Measurements from ENCODE around the gene CENPO. TPM values are rescaled to one million over a fixed set of nuclear protein-coding genes. Genes with fewer than 3 reads are reported as not detected.

CENPO gene
- total RNA-seq, 1 donor = 8.0 TPM

DNA sequence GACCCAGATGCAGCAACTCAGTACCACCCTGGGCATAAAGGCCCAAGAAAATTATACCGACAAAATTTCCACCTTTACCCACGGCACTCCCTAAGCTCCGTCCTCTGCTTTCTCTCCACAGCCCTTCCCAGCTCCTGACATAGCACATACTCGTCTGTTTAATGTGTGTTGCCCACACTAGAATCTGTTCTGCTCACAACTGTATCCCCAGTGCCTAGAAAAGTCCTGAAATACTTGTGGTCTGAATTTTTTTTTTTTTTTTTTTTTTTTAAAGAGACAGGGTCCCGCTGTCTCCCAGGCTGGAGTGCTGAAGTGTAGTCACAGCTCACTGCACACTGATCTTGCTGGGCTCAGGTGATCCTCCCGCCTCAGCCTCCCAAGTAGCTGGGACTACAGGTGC is 64.5 kb downstream of the CENPO start:
- Histone ChIP-seq H3K27me3 (ENCODE audit: insufficient read depth, low read length) (no peaks in the 10 kb centered on the region), H3K9me3 (ENCODE audit: low read depth, low read length) (no peaks in the 10 kb centered on the region), H3K4me2 (ENCODE audit: insufficient read depth, low read length) (no peak overlapping the region), H3K79me2 (ENCODE audit: insufficient read depth, low read length) (no peaks in the 10 kb centered on the region), H3K4me1 (ENCODE audit: insufficient read depth, low read length) (peaks cover 16% of the 10 kb centered on the region), H2AFZ (ENCODE audit: low read length) (no peak overlapping the region), H3K27ac (ENCODE audit: low read depth, low read length) (no peak overlapping the region), H3K4me3 (ENCODE audit: insufficient read depth, low read length) (no peak overlapping the region), H4K20me1 (ENCODE audit: insufficient read depth, low read length) (peaks cover 8% of the 10 kb centered on the region), H3K36me3 (ENCODE audit: insufficient read depth, low read length) (no peaks in the 10 kb centered on the region)
- peak; percentile 27 for DNase-seq (ENCODE audit: insufficient read length, low spot score, missing footprints)
- TF ChIP-seq CTCF (IDR thresholded peaks at IDR 0.05; ENCODE audit: extremely low read depth, low read depth, low read length) = no peak

DNA sequence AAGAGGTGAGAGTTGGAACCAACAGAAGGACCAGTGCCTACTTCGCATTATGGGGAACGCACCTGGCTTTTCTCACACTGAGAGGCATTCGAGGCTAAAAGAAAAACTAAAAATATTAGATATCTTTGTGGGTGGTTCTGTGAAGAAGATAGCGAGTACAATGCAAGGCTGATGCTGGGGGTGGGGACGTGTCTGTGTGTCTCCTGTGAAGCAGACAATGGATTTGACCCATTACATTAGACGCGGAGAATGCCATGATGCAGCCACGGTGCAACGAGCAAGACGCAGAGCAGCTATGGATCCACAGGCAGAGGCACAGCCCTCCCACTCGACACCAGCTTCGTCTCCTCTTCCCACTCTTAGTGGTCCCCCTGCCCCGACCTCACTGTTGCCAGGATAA is 65.8 kb downstream of the CENPO start:
- Histone ChIP-seq H3K79me2 (ENCODE audit: insufficient read depth, low read length) (no peaks in the 10 kb centered on the region), H3K4me1 (ENCODE audit: insufficient read depth, low read length) (peaks cover 16% of the 10 kb centered on the region), H3K27ac (ENCODE audit: low read depth, low read length) (no peak overlapping the region), H3K27me3 (ENCODE audit: insufficient read depth, low read length) (no peaks in the 10 kb centered on the region), H3K4me3 (ENCODE audit: insufficient read depth, low read length) (no peak overlapping the region), H4K20me1 (ENCODE audit: insufficient read depth, low read length) (peaks cover 13% of the 10 kb centered on the region), H2AFZ (ENCODE audit: low read length) (no peak overlapping the region), H3K36me3 (ENCODE audit: insufficient read depth, low read length) (no peaks in the 10 kb centered on the region), H3K4me2 (ENCODE audit: insufficient read depth, low read length) (no peak overlapping the region), H3K9me3 (ENCODE audit: low read depth, low read length) (no peaks in the 10 kb centered on the region)
- DNase-seq (ENCODE audit: insufficient read length, low spot score, missing footprints) = no peak
- no peak for TF ChIP-seq CTCF (IDR thresholded peaks at IDR 0.05; ENCODE audit: extremely low read depth, low read depth, low read length)

GRCh38 chr2:24859968-24860600 is 66.9 kb downstream of the CENPO start:
- H3K4me1 ChIP-seq (ENCODE audit: insufficient read depth, low read length) = peaks cover 15% of the 10 kb centered on the region
- no peaks in the 10 kb centered on the region for H3K27me3 ChIP-seq (ENCODE audit: insufficient read depth, low read length)
- H3K4me2 ChIP-seq (ENCODE audit: insufficient read depth, low read length) = no peak overlapping the region
- H3K9me3 ChIP-seq (ENCODE audit: low read depth, low read length) = no peaks in the 10 kb centered on the region
- H3K27ac ChIP-seq (ENCODE audit: low read depth, low read length) = no peak overlapping the region
- H2AFZ ChIP-seq (ENCODE audit: low read length) = no peak overlapping the region
- DNase-seq (ENCODE audit: insufficient read length, low spot score, missing footprints) = peak; percentile 22
- no peak for TF ChIP-seq CTCF (IDR thresholded peaks at IDR 0.05; ENCODE audit: extremely low read depth, low read depth, low read length)
- H3K4me3 ChIP-seq (ENCODE audit: insufficient read depth, low read length) = no peak overlapping the region
- no peaks in the 10 kb centered on the region for H3K36me3 ChIP-seq (ENCODE audit: insufficient read depth, low read length)
- peaks cover 13% of the 10 kb centered on the region for H4K20me1 ChIP-seq (ENCODE audit: insufficient read depth, low read length)
- H3K79me2 ChIP-seq (ENCODE audit: insufficient read depth, low read length) = no peaks in the 10 kb centered on the region

DNA sequence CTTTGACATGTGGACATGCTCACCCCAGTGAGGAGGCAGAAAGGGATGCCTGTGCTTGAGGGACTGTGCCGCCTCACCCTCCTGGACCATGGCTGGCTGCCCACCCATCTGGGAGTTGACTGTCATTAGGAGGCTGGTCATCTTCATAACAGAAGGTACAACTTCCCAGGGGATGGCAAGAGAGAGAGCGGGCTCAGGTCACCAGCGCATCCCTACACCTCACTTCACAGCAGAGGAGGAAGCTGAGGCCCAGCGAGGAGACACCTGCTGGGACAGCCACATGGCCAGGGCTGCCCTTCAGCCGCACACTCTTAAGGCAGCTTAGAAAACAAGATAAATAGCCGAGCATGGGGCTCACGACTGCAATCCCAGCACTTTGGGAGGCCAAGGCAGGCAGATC is 67.4 kb downstream of the CENPO start:
- no peak overlapping the region for H3K4me2 ChIP-seq (ENCODE audit: insufficient read depth, low read length)
- H4K20me1 ChIP-seq (ENCODE audit: insufficient read depth, low read length) = peaks cover 13% of the 10 kb centered on the region
- no peaks in the 10 kb centered on the region for H3K9me3 ChIP-seq (ENCODE audit: low read depth, low read length)
- H3K27ac ChIP-seq (ENCODE audit: low read depth, low read length) = no peak overlapping the region
- no peak for TF ChIP-seq CTCF (IDR thresholded peaks at IDR 0.05; ENCODE audit: extremely low read depth, low read depth, low read length)
- no peaks in the 10 kb centered on the region for H3K27me3 ChIP-seq (ENCODE audit: insufficient read depth, low read length)
- H3K36me3 ChIP-seq (ENCODE audit: insufficient read depth, low read length) = no peaks in the 10 kb centered on the region
- peaks cover 10% of the 10 kb centered on the region for H3K4me1 ChIP-seq (ENCODE audit: insufficient read depth, low read length)
- H3K4me3 ChIP-seq (ENCODE audit: insufficient read depth, low read length) = no peak overlapping the region
- no peak overlapping the region for H2AFZ ChIP-seq (ENCODE audit: low read length)
- no peak for DNase-seq (ENCODE audit: insufficient read length, low spot score, missing footprints)
- H3K79me2 ChIP-seq (ENCODE audit: insufficient read depth, low read length) = no peaks in the 10 kb centered on the region
